MM.1S (cell line): ENCODE measurements around the gene ACCS.

Source experiments
- DNase-seq: peaks from one replicate; pipeline ENCODE4 v3.0.0-alpha.2; 2015
- H2AFZ ChIP-seq: fragments of 300-600 bp; sonication (generic); 2 replicates; pipeline ENCODE4 v1.6.0; 2016; ENCODE audit warnings: antibody characterized with exemption, low read length
- H3F3A ChIP-seq: fragments of 300-600 bp; sonication (generic); 2 replicates; pipeline ENCODE4 v1.6.1; 2016; ENCODE audit warnings: mild to moderate bottlenecking, antibody characterized with exemption, low read length, moderate library complexity, mixed read lengths; ENCODE audit not compliant: insufficient read depth
- H3K27ac ChIP-seq: fragments of 300-600 bp; sonication (generic); 2 replicates; pipeline ENCODE4 v1.5.1; 2016; ENCODE audit warnings: mild to moderate bottlenecking, low read length
- H3K27me3 ChIP-seq: fragments of 300-600 bp; sonication (generic); replicated peaks from 2 replicates; pipeline ENCODE4 v1.6.0; 2016; ENCODE audit warnings: low read length; ENCODE audit not compliant: insufficient read depth
- H3K36me3 ChIP-seq: fragments of 300-600 bp; sonication (generic); replicated peaks from 2 replicates; pipeline ENCODE4 v1.6.1; 2016; ENCODE audit warnings: mild to moderate bottlenecking, low read length, mixed read lengths; ENCODE audit not compliant: insufficient read depth
- H3K4me1 ChIP-seq: fragments of 300-600 bp; sonication (generic); 2 replicates; pipeline ENCODE4 v1.6.1; 2016; ENCODE audit warnings: low read length, mixed read lengths
- H3K4me2 ChIP-seq: fragments of 300-600 bp; sonication (generic); 2 replicates; pipeline ENCODE4 v1.6.0; 2016; ENCODE audit warnings: low read depth, low read length
- H3K4me3 ChIP-seq: fragments of 300-600 bp; sonication (generic); 2 replicates; pipeline ENCODE4 v1.5.1; 2016; ENCODE audit warnings: low read length, mixed read lengths
- H3K79me2 ChIP-seq: fragments of 300-600 bp; sonication (generic); 2 replicates; pipeline ENCODE4 v1.6.1; 2016; ENCODE audit warnings: mixed run types, low read length, mixed read lengths
- H3K9ac ChIP-seq: fragments of 300-600 bp; sonication (generic); 2 replicates; pipeline ENCODE4 v1.6.1; 2016; ENCODE audit warnings: low read length, mixed read lengths
- H3K9me2 ChIP-seq: fragments of 300-600 bp; sonication (generic); replicated peaks from 2 replicates; pipeline ENCODE4 v1.6.1; 2016; ENCODE audit warnings: mild to moderate bottlenecking, low read length, mixed read lengths; ENCODE audit not compliant: insufficient read depth
- H3K9me3 ChIP-seq: fragments of 300-600 bp; sonication (generic); replicated peaks from 2 replicates; pipeline ENCODE4 v1.6.1; 2016; ENCODE audit warnings: mild to moderate bottlenecking, low read length, mixed read lengths; ENCODE audit not compliant: insufficient read depth
- H4K20me1 ChIP-seq: fragments of 300-600 bp; sonication (generic); 2 replicates; pipeline ENCODE4 v1.6.1; 2016; ENCODE audit warnings: mild to moderate bottlenecking, low read length, moderate library complexity, mixed read lengths; ENCODE audit not compliant: insufficient read depth
- CTCF ChIP-seq: fragments of 300-600 bp; sonication (generic); IDR thresholded peaks from 2 replicates; pipeline ENCODE4 v1.5.1; 2016; ENCODE audit warnings: antibody characterized with exemption, low read length, mixed read lengths
- EZH2 ChIP-seq: fragments of 300-600 bp; sonication (generic); optimal IDR thresholded peaks from 2 replicates; pipeline ENCODE3; 2017; ENCODE audit warnings: low read depth, mild to moderate bottlenecking, antibody characterized with exemption, low read length, mixed read lengths
- EZH2phosphoT487 ChIP-seq: fragments of 300-600 bp; sonication (generic); IDR thresholded peaks from 2 replicates; pipeline ENCODE4 v1.6.1; 2018; ENCODE audit warnings: antibody characterized with exemption, low read length

Gene ACCS

GRCh38 chr11:44046182-44046581 lies 19.9 kb upstream of the ACCS start:
- H3F3A ChIP-seq = no peaks in the 10 kb centered on the region
- H3K79me2 ChIP-seq = no peaks in the 10 kb centered on the region
- H3K9me2 ChIP-seq = no peaks in the 10 kb centered on the region
- H3K9ac ChIP-seq = no peak overlapping the region
- DNase-seq = no peak
- TF ChIP-seq EZH2 = no peak
- no peak for TF ChIP-seq EZH2phosphoT487
- TF ChIP-seq CTCF = no peak
- no peaks in the 10 kb centered on the region for H3K9me3 ChIP-seq
- H3K4me3 ChIP-seq = no peak overlapping the region
- no peaks in the 10 kb centered on the region for H4K20me1 ChIP-seq
- H3K4me2 ChIP-seq = no peak overlapping the region
- H3K27me3 ChIP-seq = no peaks in the 10 kb centered on the region
- H3K36me3 ChIP-seq = no peaks in the 10 kb centered on the region
- no peak overlapping the region for H2AFZ ChIP-seq
- no peaks in the 10 kb centered on the region for H3K4me1 ChIP-seq
- no peak overlapping the region for H3K27ac ChIP-seq

- Histone ChIP-seq H3K4me2 (no peak overlapping the region), H3K9me3 (no peaks in the 10 kb centered on the region), H3K27ac (no peak overlapping the region), H3K79me2 (no peaks in the 10 kb centered on the region), H3K4me3 (no peak overlapping the region), H3K9me2 (no peaks in the 10 kb centered on the region), H2AFZ (no peak overlapping the region), H3K27me3 (no peaks in the 10 kb centered on the region), H3K4me1 (no peaks in the 10 kb centered on the region), H3F3A (no peaks in the 10 kb centered on the region), H3K9ac (no peak overlapping the region), H3K36me3 (no peaks in the 10 kb centered on the region), H4K20me1 (no peaks in the 10 kb centered on the region)
- no peak for DNase-seq
- no peak for TF ChIP-seq EZH2
- TF ChIP-seq EZH2phosphoT487 = no peak
Measured at GRCh38 chr11:44047298-44047697, 18.8 kb upstream of the ACCS start.

GRCh38 chr11:44047931-44048431 lies 18.1 kb upstream of the ACCS start, which contains the start of gene ACCSL:
TSS of gene ACCSL (plus strand) at chr11:44047981. CDS start at chr11:44048037, 56 bp downstream.
- Histone ChIP-seq H3F3A (no peaks in the 10 kb centered on the region), H4K20me1 (no peaks in the 10 kb centered on the region), H3K4me3 (no peak within 1 kb of the TSS), H3K79me2 (no peaks in the 10 kb centered on the region), H3K9me3 (no peaks in the 10 kb centered on the region), H3K9ac (no peak within 1 kb of the TSS), H3K36me3 (no peaks in the 10 kb centered on the region), H2AFZ (no peak within 1 kb of the TSS), H3K27ac (no peak within 1 kb of the TSS), H3K4me1 (no peaks in the 10 kb centered on the region), H3K27me3 (no peaks in the 10 kb centered on the region), H3K4me2 (no peak within 1 kb of the TSS), H3K9me2 (no peaks in the 10 kb centered on the region)
- TF ChIP-seq EZH2phosphoT487 (no peak), CTCF (no peak), EZH2 (no peak)
- no peak for DNase-seq

GRCh38 chr11:44049832-44050231 lies 16.2 kb upstream of the ACCS start:
- no peaks in the 10 kb centered on the region for H3K27me3 ChIP-seq
- no peak overlapping the region for H3K27ac ChIP-seq
- TF ChIP-seq EZH2phosphoT487 (no peak), EZH2 (no peak), CTCF (no peak)
- no peak overlapping the region for H3K4me2 ChIP-seq
- H3K9me3 ChIP-seq = no peaks in the 10 kb centered on the region
- H3F3A ChIP-seq = no peaks in the 10 kb centered on the region
- H2AFZ ChIP-seq = no peak overlapping the region
- no peak overlapping the region for H3K9ac ChIP-seq
- H3K4me3 ChIP-seq = no peak overlapping the region
- H3K4me1 ChIP-seq = no peaks in the 10 kb centered on the region
- no peaks in the 10 kb centered on the region for H4K20me1 ChIP-seq
- no peak for DNase-seq
- no peaks in the 10 kb centered on the region for H3K79me2 ChIP-seq
- H3K36me3 ChIP-seq = no peaks in the 10 kb centered on the region
- H3K9me2 ChIP-seq = no peaks in the 10 kb centered on the region
